Ascending aorta (tissue), 2 donors: ENCODE data around the gene CFL1. TPM values are rescaled to one million over a fixed set of nuclear protein-coding genes. Genes with fewer than 3 reads are reported as not detected.

Source experiments
- DNase-seq, 2 donors: peaks; one replicate each; pipeline ENCODE4 v3.0.0-alpha.2; 2019; ENCODE audit warnings: low spot score in 2 of 2
- H3K27ac ChIP-seq, 2 donors: fragments of 200-600 bp; sonication (generic); one replicate each; pipeline ENCODE4 v1.5.1; 2016 to 2017; ENCODE audit warnings: mild to moderate bottlenecking in 1 of 2
- H3K27me3 ChIP-seq: fragments of 200-600 bp; sonication (generic); one replicate; pipeline ENCODE4 v1.5.1; 2017
- H3K36me3 ChIP-seq, 2 donors: fragments of 200-600 bp; sonication (generic); one replicate each; pipeline ENCODE4 v1.5.1; 2016
- H3K4me1 ChIP-seq, 2 donors: fragments of 200-600 bp; sonication (generic); one replicate each; pipeline ENCODE4 v1.5.1; 2016 to 2017; ENCODE audit warnings: mild to moderate bottlenecking in 1 of 2
- H3K4me3 ChIP-seq, 2 donors: fragments of 200-600 bp; sonication (generic); one replicate each; pipeline ENCODE4 v1.5.1; 2016 to 2017; ENCODE audit warnings: mild to moderate bottlenecking in 1 of 2
- H3K9me3 ChIP-seq, 2 donors: fragments of 200-600 bp; sonication (generic); one replicate each; pipeline ENCODE4 v1.5.1; 2016
- CTCF ChIP-seq, 3 experiments: fragments of 200-600 bp in 2 of 3; fragments of 450-650 bp in 1 of 3; sonication (generic) in 2 of 3; IDR thresholded peaks; one replicate each; pipeline ENCODE4 v1.5.1; 2016 to 2019; ENCODE audit warnings: antibody characterized with exemption in 3 of 3, mild to moderate bottlenecking in 1 of 3, moderate library complexity in 1 of 3
- intact Hi-C: fragments of 100-400 bp; cut with DNase I; formaldehyde crosslinking; loops from one replicate; pipeline ENCODE4 v1.15.1; 2023
- total RNA-seq: library from RNA; depleted of rRNA; stranded (reverse); fragments of >200 nt; gene quantifications from one replicate; pipeline ENCODE4 v1.1.0, GENCODE V29; 2016

CFL1 gene
- total RNA-seq, 1 donor from 2014 or later = 974 TPM

GRCh38 chr11:65856689-65857499 is 1.1 kb downstream of the CFL1 start:
- Histone ChIP-seq H3K4me3 (peak overlapping the region; percentile 84 to 99), H3K27me3 (no peaks in the 10 kb centered on the region), H3K9me3 (no peaks in the 10 kb centered on the region), H3K4me1 (peaks cover 16 to 25% of the 10 kb centered on the region in 2 donors), H3K36me3 (peaks cover 46% of the 10 kb centered on the region in 2 donors), H3K27ac (peak overlapping the region; percentile 97 to 99)
- no peak for TF ChIP-seq CTCF (IDR thresholded peaks at IDR 0.05)
- intact Hi-C loops = loop anchor here (5.0 to 10.0 kb wide), 2 partner anchors 408 to 440 kb away; partner anchors contain the start of gene RAB1B
- DNase-seq = peak in 1 of 2 donors; percentile 91

GRCh38 chr11:65855927-65856363 is 2.0 kb downstream of the CFL1 start:
- TF ChIP-seq CTCF (IDR thresholded peaks at IDR 0.05) = no peak
- H3K27ac ChIP-seq = no peak overlapping the region
- H3K27me3 ChIP-seq = no peaks in the 10 kb centered on the region
- no peaks in the 10 kb centered on the region for H3K9me3 ChIP-seq
- peaks cover 7 to 16% of the 10 kb centered on the region in 2 donors for H3K4me1 ChIP-seq
- intact Hi-C loops = loop anchor here (5.0 to 10.0 kb wide), 2 partner anchors 409 to 439 kb away; partner anchors contain the start of gene RAB1B
- no peak for DNase-seq
- peaks cover 47 to 53% of the 10 kb centered on the region in 2 donors for H3K36me3 ChIP-seq
- H3K4me3 ChIP-seq = peak overlapping the region; percentile 84 to 99

- H3K36me3 ChIP-seq = peaks cover 50 to 55% of the 10 kb centered on the region in 2 donors
- intact Hi-C loops = loop anchor here (5.0 to 10.0 kb wide), 2 partner anchors 410 to 438 kb away; partner anchors contain the start of gene RAB1B
- H3K27ac ChIP-seq = no peak overlapping the region
- H3K9me3 ChIP-seq = no peaks in the 10 kb centered on the region
- TF ChIP-seq CTCF (IDR thresholded peaks at IDR 0.05) = no peak
- H3K27me3 ChIP-seq = no peaks in the 10 kb centered on the region
- H3K4me1 ChIP-seq = peaks cover 7 to 16% of the 10 kb centered on the region in 2 donors
- no peak overlapping the region for H3K4me3 ChIP-seq
- no peak for DNase-seq
Observed at GRCh38 chr11:65854852-65855837, 2.8 kb downstream of the CFL1 start.

GRCh38 chr11:65854161-65854592 is 3.8 kb downstream of the CFL1 start:
- TF ChIP-seq CTCF (IDR thresholded peaks at IDR 0.05) = no peak
- no peak overlapping the region for H3K4me3 ChIP-seq
- H3K9me3 ChIP-seq = no peaks in the 10 kb centered on the region
- H3K36me3 ChIP-seq = peaks cover 50 to 55% of the 10 kb centered on the region in 2 donors
- intact Hi-C loops = loop anchor here (10.0 kb wide), 1 partner anchor 411 kb away; the partner anchor contains the start of gene RAB1B
- no peak overlapping the region for H3K27ac ChIP-seq
- H3K4me1 ChIP-seq = peaks cover 7 to 16% of the 10 kb centered on the region in 2 donors
- no peaks in the 10 kb centered on the region for H3K27me3 ChIP-seq
- DNase-seq = no peak
